CD4-positive, alpha-beta T cell (primary cell): ENCODE results near the gene ELF4. TPM values are rescaled to one million over a fixed set of nuclear protein-coding genes. Genes with fewer than 3 reads are reported as not detected.

Experiments
- ATAC-seq: fragments of 200-7000 bp; cut with Tn5 transposase; one replicate; pipeline ENCODE4 v1.10.0; 2022; ENCODE audit warnings: mild to moderate bottlenecking; ENCODE audit not compliant: poor library complexity
- CTCF ChIA-PET: fragments of 350-600 bp; sonication (Branson Sonifier 250); formaldehyde crosslinking; loops from one replicate; lab custom pipeline; 2021; ENCODE audit warnings: antibody characterized with exemption, inconsistent platforms; lab: Charles Lee
- POLR2A ChIA-PET: fragments of 350-600 bp; sonication (Branson Sonifier 250); formaldehyde crosslinking; loops from one replicate; lab custom pipeline; 2021; ENCODE audit warnings: antibody characterized with exemption, inconsistent platforms; lab: Charles Lee
- DNase-seq, 14 experiments: peaks; one replicate each; pipeline ENCODE4 v3.0.0-alpha.2; 2013 to 2020; ENCODE audit warnings: mixed read lengths in 2 of 14
- H3K27ac ChIP-seq, 2 donors: one replicate each; pipeline versions ENCODE4 v1.5.1 to v1.7.0; 2013; ENCODE audit warnings: low read length in 2 of 2, low read depth in 1 of 2, mild to moderate bottlenecking in 1 of 2
- H3K27me3 ChIP-seq, 2 experiments: 1 replicate in 1 of 2; 2 replicates in 1 of 2; pipeline versions ENCODE4 v1.6.1 to v1.7.0; 2013; ENCODE audit warnings: low read length in 2 of 2, control low read depth in 1 of 2, mild to moderate bottlenecking in 1 of 2, moderate library complexity in 1 of 2; ENCODE audit not compliant: insufficient read depth in 2 of 2, control insufficient read depth in 1 of 2
- H3K36me3 ChIP-seq: one replicate; pipeline ENCODE4 v1.6.1; 2013; ENCODE audit warnings: low read length, control low read depth; ENCODE audit not compliant: insufficient read depth
- H3K4me1 ChIP-seq: one replicate; pipeline ENCODE4 v1.6.1; 2013; ENCODE audit warnings: low read length, control low read depth; ENCODE audit not compliant: insufficient read depth
- H3K4me3 ChIP-seq: one replicate; pipeline ENCODE4 v1.5.1; 2013; ENCODE audit warnings: mild to moderate bottlenecking, low read length, moderate library complexity
- H3K9me3 ChIP-seq, 2 experiments: 1 replicate in 1 of 2; 2 replicates in 1 of 2; pipeline versions ENCODE4 v1.6.1 to v1.7.0; 2013; ENCODE audit warnings: low read length in 2 of 2, mild to moderate bottlenecking in 2 of 2, control low read depth in 1 of 2, moderate library complexity in 1 of 2; ENCODE audit not compliant: control insufficient read depth in 1 of 2, insufficient read depth in 1 of 2
- H3K27ac Mint-ChIP-seq: one replicate; pipeline ENCODE4 v1.8.0; 2020; ENCODE audit warnings: mixed read lengths
- H3K27me3 Mint-ChIP-seq: one replicate; pipeline ENCODE4 v1.8.0; 2021; ENCODE audit warnings: mixed read lengths
- H3K36me3 Mint-ChIP-seq: one replicate; pipeline ENCODE4 v1.8.0; 2021; ENCODE audit warnings: low read depth, mixed read lengths
- H3K4me1 Mint-ChIP-seq: one replicate; pipeline ENCODE4 v1.8.0; 2021; ENCODE audit warnings: low read depth, mixed read lengths
- H3K4me3 Mint-ChIP-seq: one replicate; pipeline ENCODE4 v1.8.0; 2020; ENCODE audit warnings: mild to moderate bottlenecking, mixed read lengths
- H3K9me3 Mint-ChIP-seq: one replicate; pipeline ENCODE4 v1.8.0; 2020; ENCODE audit warnings: mixed read lengths
- CTCF ChIP-seq: fragments of 200-600 bp; IDR thresholded peaks from one replicate; pipeline ENCODE4 v1.8.0; 2022; ENCODE audit warnings: antibody characterized with exemption, mild to moderate bottlenecking
- intact Hi-C, 2 experiments: fragments of 100-400 bp; cut with DNase I in 1 of 2; cut with micrococcal nuclease in 1 of 2; formaldehyde crosslinking; loops; one replicate each; pipeline versions ENCODE4 v1.15.1 to v1.9.0; 2023 to 2025; cut with DNase I, micrococcal nuclease
- total RNA-seq, 174 experiments: library from RNA in 2 of 174; stranded (reverse) in 2 of 174; gene quantifications; one replicate each; pipeline ENCODE4 v1.2.3 and lab custom pipeline; 2021 to 2026

The ELF4 gene
- total RNA-seq, 2 experiments from 2014 or later: 17.3 to 17.4 TPM

DNA sequence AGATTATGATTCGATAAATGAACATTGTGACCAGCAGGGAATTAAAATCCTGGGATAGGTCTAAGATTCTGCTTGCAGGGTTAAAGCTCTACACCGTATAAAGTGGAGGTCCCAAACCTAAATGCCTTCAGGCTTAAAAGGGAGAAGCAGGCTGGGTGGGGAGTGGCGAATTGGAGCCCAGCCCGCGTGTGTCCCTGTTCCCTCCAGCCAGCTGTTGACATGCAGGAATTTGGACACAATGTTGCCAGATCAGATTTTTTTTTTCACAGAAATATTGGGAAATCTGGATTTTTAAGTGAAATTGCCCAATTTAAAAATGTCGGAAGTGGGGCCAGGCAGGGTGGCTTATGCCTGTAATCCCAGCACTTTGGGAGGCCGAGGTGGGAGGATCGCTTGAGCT is 60.5 kb downstream of the ELF4 start:
- POLR2A ChIA-PET: no interaction called here

DNA sequence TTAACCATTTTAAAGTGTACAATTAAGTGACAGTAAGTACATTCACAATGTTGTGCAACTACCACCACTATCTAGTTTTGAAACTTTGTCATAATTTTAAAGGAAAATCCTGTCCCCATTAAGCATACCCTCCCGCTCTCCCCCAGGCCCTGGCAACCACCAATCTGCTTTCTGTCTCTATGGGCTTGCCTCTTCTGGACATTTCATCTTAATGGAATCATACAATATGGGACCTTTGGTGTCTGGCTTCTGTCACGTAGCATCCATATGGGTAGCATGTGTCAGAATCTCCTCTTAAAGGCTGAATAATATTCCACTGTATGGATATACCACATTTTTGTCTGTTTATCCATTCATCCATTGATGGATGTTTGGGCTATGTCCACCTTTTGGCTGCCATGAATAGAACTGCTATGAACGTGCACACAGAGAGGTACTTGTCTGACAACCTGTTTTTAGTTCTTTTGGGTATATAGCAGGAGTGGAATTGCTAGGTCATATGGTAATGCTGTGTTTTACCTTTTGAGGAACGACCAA is 61.5 kb downstream of the ELF4 start:
- TF ChIP-seq CTCF: no peak
- H3K4me3 ChIP-seq: no peak overlapping the region
- no peaks in the 10 kb centered on the region for H3K9me3 ChIP-seq
- H3K9me3 Mint-ChIP-seq: no peaks in the 10 kb centered on the region
- H3K27ac ChIP-seq: no peak overlapping the region
- CTCF ChIA-PET: no interaction called here
- no peaks in the 10 kb centered on the region for H3K27me3 ChIP-seq
- no peaks in the 10 kb centered on the region for H3K27me3 Mint-ChIP-seq
- no peak for DNase-seq
- no peak overlapping the region for H3K4me3 Mint-ChIP-seq
- POLR2A ChIA-PET: no interaction called here
- no peaks in the 10 kb centered on the region for H3K4me1 Mint-ChIP-seq
- H3K4me1 ChIP-seq: no peaks in the 10 kb centered on the region
- peaks cover 46% of the 10 kb centered on the region for H3K36me3 ChIP-seq
- intact Hi-C loops: no loop called here
- no peak for ATAC-seq
- H3K27ac Mint-ChIP-seq: no peak overlapping the region
- peaks cover 50% of the 10 kb centered on the region for H3K36me3 Mint-ChIP-seq

More for the DNA sequence above, 60.5 kb downstream of the ELF4 start:
- H3K9me3 ChIP-seq: no peaks in the 10 kb centered on the region
- H3K27ac ChIP-seq: no peak overlapping the region
- H3K36me3 ChIP-seq: peaks cover 46% of the 10 kb centered on the region
- ATAC-seq (no peak), DNase-seq (no peak)
- CTCF ChIA-PET: no interaction called here
- H3K36me3 Mint-ChIP-seq: peaks cover 59% of the 10 kb centered on the region
- H3K4me3 ChIP-seq: no peak overlapping the region
- H3K9me3 Mint-ChIP-seq: no peaks in the 10 kb centered on the region
- no peaks in the 10 kb centered on the region for H3K4me1 ChIP-seq
- no peaks in the 10 kb centered on the region for H3K27me3 ChIP-seq
- no peaks in the 10 kb centered on the region for H3K27me3 Mint-ChIP-seq
- H3K4me3 Mint-ChIP-seq: no peak overlapping the region
- intact Hi-C loops: no loop called here
- no peaks in the 10 kb centered on the region for H3K4me1 Mint-ChIP-seq
- no peak for TF ChIP-seq CTCF
- no peak overlapping the region for H3K27ac Mint-ChIP-seq

- no peaks in the 10 kb centered on the region for H3K27me3 Mint-ChIP-seq
- no peak for TF ChIP-seq CTCF
- no peak for DNase-seq
- ChIA-PET POLR2A (no interaction called here), CTCF (no interaction called here)
- peaks cover 46% of the 10 kb centered on the region for H3K36me3 Mint-ChIP-seq
- ATAC-seq: no peak
- H3K9me3 Mint-ChIP-seq: no peaks in the 10 kb centered on the region
- H3K4me1 ChIP-seq: no peaks in the 10 kb centered on the region
- no peak overlapping the region for H3K4me3 ChIP-seq
- intact Hi-C loops: no loop called here
- no peaks in the 10 kb centered on the region for H3K9me3 ChIP-seq
- H3K27ac Mint-ChIP-seq: no peak overlapping the region
- no peak overlapping the region for H3K27ac ChIP-seq
- H3K4me1 Mint-ChIP-seq: no peaks in the 10 kb centered on the region
- H3K36me3 ChIP-seq: peaks cover 37% of the 10 kb centered on the region
- H3K27me3 ChIP-seq: no peaks in the 10 kb centered on the region
- no peak overlapping the region for H3K4me3 Mint-ChIP-seq
These were observed 62.9 kb downstream of the ELF4 start for GRCh38 chrX:130047416-130047815.
